Colonic mucosa (tissue), 4 donors: ENCODE results near the gene AGPAT3. TPM values are rescaled to one million over a fixed set of nuclear protein-coding genes. Genes with fewer than 3 reads are reported as not detected.
"Not testable (repeated sequence)": the region's sequence is repeated elsewhere in the genome, so short reads cannot be mapped to it uniquely, and the experiment has no call there.

Experiments
- DNase-seq: peaks from one replicate; pipeline ENCODE4 v3.0.0-alpha.2; 2020
- H3K27ac ChIP-seq: fragments of 200-600 bp; one replicate; pipeline ENCODE4 v1.8.0; 2021
- H3K27me3 ChIP-seq: fragments of 200-600 bp; one replicate; pipeline ENCODE4 v1.8.0; 2021
- H3K36me3 ChIP-seq: fragments of 200-600 bp; one replicate; pipeline ENCODE4 v1.8.0; 2021
- H3K4me1 ChIP-seq: fragments of 200-600 bp; one replicate; pipeline ENCODE4 v1.8.0; 2021; ENCODE audit warnings: mild to moderate bottlenecking
- H3K4me3 ChIP-seq: fragments of 200-600 bp; one replicate; pipeline ENCODE4 v1.8.0; 2021
- H3K9ac ChIP-seq, 2 donors: one replicate each; pipeline ENCODE4 v1.7.0; 2013; ENCODE audit warnings: control low read depth in 2 of 2, low read depth in 2 of 2, low read length in 2 of 2
- H3K9me3 ChIP-seq: fragments of 200-600 bp; one replicate; pipeline ENCODE4 v1.8.0; 2021
- CTCF ChIP-seq: fragments of 200-600 bp; IDR thresholded peaks from one replicate; pipeline ENCODE4 v1.8.0; 2022; ENCODE audit warnings: antibody characterized with exemption, mild to moderate bottlenecking
- intact Hi-C: fragments of 100-400 bp; cut with DNase I; formaldehyde crosslinking; loops from one replicate; pipeline ENCODE4 v1.14.1; 2022
- total RNA-seq, 2 donors: library from RNA; stranded (reverse); fragmentation: NEBNext Ultra II Directional in 1 of 2; extraction: Animal tissue kit (Norgen Biotek cat#: 25700) in 1 of 2; gene quantifications; one replicate each; pipeline ENCODE4 v1.2.1, GENCODE V29; 2021
- donor health status: healthy.
- donor health status: DM: no; HTN: no; CAD: no.
- donor health status: DM: no; HTN: no; CAD: no.

Gene AGPAT3
- total RNA-seq, 2 donors from 2014 or later, result 82.2 to 101 TPM

GRCh38 chr21:43819511-43820405 lies 45.3 kb upstream of the AGPAT3 start:
- H3K9ac ChIP-seq, result no peak overlapping the region
- DNase-seq, result no peak
- intact Hi-C loops, result no loop called here
- no peak overlapping the region for H3K27ac ChIP-seq
- H3K9me3 ChIP-seq, result no peaks in the 10 kb centered on the region
- H3K27me3 ChIP-seq, result no peaks in the 10 kb centered on the region
- no peak overlapping the region for H3K4me3 ChIP-seq
- H3K36me3 ChIP-seq, result no peaks in the 10 kb centered on the region
- TF ChIP-seq CTCF, result no peak
- H3K4me1 ChIP-seq, result no peaks in the 10 kb centered on the region

GRCh38 chr21:43820466-43820865 lies 44.6 kb upstream of the AGPAT3 start:
- Histone ChIP-seq H3K4me3 (no peak overlapping the region), H3K36me3 (no peaks in the 10 kb centered on the region), H3K9me3 (no peaks in the 10 kb centered on the region), H3K4me1 (no peaks in the 10 kb centered on the region), H3K27me3 (no peaks in the 10 kb centered on the region), H3K27ac (no peak overlapping the region), H3K9ac (no peak overlapping the region)
- no peak for TF ChIP-seq CTCF
- DNase-seq, result no peak
- intact Hi-C loops, result no loop called here

- DNase-seq, intact Hi-C loops: not testable (repeated sequence)
These were observed 42.9 kb upstream of the AGPAT3 start for GRCh38 chr21:43822166-43822565.

GRCh38 chr21:43822741-43823140 lies 42.3 kb upstream of the AGPAT3 start:
- H3K4me3 ChIP-seq, intact Hi-C loops, H3K36me3 ChIP-seq, H3K9me3 ChIP-seq, DNase-seq, H3K27me3 ChIP-seq, H3K4me1 ChIP-seq, H3K9ac ChIP-seq, H3K27ac ChIP-seq: not testable (repeated sequence)

More at GRCh38 chr21:43822166-43822565, 42.9 kb upstream of the AGPAT3 start:
- not testable (repeated sequence) for H3K27ac ChIP-seq, H3K4me1 ChIP-seq, H3K36me3 ChIP-seq, H3K9ac ChIP-seq, H3K27me3 ChIP-seq, H3K9me3 ChIP-seq, H3K4me3 ChIP-seq

- Histone ChIP-seq H3K36me3 (no peaks in the 10 kb centered on the region), H3K27ac (no peak overlapping the region), H3K4me3 (no peak overlapping the region), H3K4me1 (no peaks in the 10 kb centered on the region), H3K27me3 (no peaks in the 10 kb centered on the region), H3K9me3 (no peaks in the 10 kb centered on the region), H3K9ac (no peak overlapping the region)
- no peak for TF ChIP-seq CTCF
- intact Hi-C loops, result no loop called here
- DNase-seq, result no peak
These were observed 40.4 kb upstream of the AGPAT3 start for GRCh38 chr21:43824333-43825241.

GRCh38 chr21:43825242-43825935 lies 39.6 kb upstream of the AGPAT3 start:
- no peaks in the 10 kb centered on the region for H3K9me3 ChIP-seq
- H3K27me3 ChIP-seq, result no peaks in the 10 kb centered on the region
- H3K4me1 ChIP-seq, result no peaks in the 10 kb centered on the region
- no peak for TF ChIP-seq CTCF
- H3K4me3 ChIP-seq, result no peak overlapping the region
- H3K36me3 ChIP-seq, result no peaks in the 10 kb centered on the region
- no peak overlapping the region for H3K27ac ChIP-seq
- DNase-seq, result peak; percentile 59
- no peak overlapping the region for H3K9ac ChIP-seq
- intact Hi-C loops, result no loop called here
